ENCODE results near the gene OLFML2A.

The OLFML2A gene

GRCh38 chr9:124839612-124840299 is 62.8 kb downstream of the OLFML2A start:
- Histone ChIP-seq H3K36me3 (ENCODE audit: insufficient read depth, low read length) (no peaks in the 10 kb centered on the region), H3K4me1 (ENCODE audit: insufficient read depth, low read length, poor library complexity, severe bottlenecking) (no peaks in the 10 kb centered on the region), H3K9me3 (ENCODE audit: insufficient read depth, low read depth, low read length) (no peaks in the 10 kb centered on the region), H3K4me3 (ENCODE audit: low read length, poor library complexity, severe bottlenecking) (no peak overlapping the region), H3K9ac (ENCODE audit: low read depth, low read length, poor library complexity, severe bottlenecking) (no peak overlapping the region), H3K9me2 (replicated peaks; ENCODE audit: low read depth, low read length) (no peaks in the 10 kb centered on the region), H4K20me1 (ENCODE audit: insufficient read depth, low read length, poor library complexity, severe bottlenecking) (no peaks in the 10 kb centered on the region), H2AFZ (ENCODE audit: low read length) (no peak overlapping the region), H3K79me2 (ENCODE audit: insufficient read depth, low read length) (no peaks in the 10 kb centered on the region), H3K4me2 (ENCODE audit: low read depth, low read length, poor library complexity, severe bottlenecking) (no peak overlapping the region), H3K27me3 (ENCODE audit: insufficient read depth, low read length, poor library complexity, severe bottlenecking) (no peaks in the 10 kb centered on the region), H3F3A (ENCODE audit: low read depth) (no peaks in the 10 kb centered on the region)
- TF ChIP-seq CTCF (conservative IDR thresholded peaks at IDR 0.05; ENCODE audit: low read length) (peak; percentile 53), EZH2phosphoT487 (IDR thresholded peaks at IDR 0.05; ENCODE audit: borderline replicate concordance) (no peak)

GRCh38 chr9:124840300-124840833 is 63.4 kb downstream of the OLFML2A start:
- Histone ChIP-seq H3K9me3 (ENCODE audit: insufficient read depth, low read depth, low read length) (no peaks in the 10 kb centered on the region), H3K9me2 (replicated peaks; ENCODE audit: low read depth, low read length) (no peaks in the 10 kb centered on the region), H3K36me3 (ENCODE audit: insufficient read depth, low read length) (no peaks in the 10 kb centered on the region), H3K4me2 (ENCODE audit: low read depth, low read length, poor library complexity, severe bottlenecking) (no peak overlapping the region), H3F3A (ENCODE audit: low read depth) (no peaks in the 10 kb centered on the region), H3K4me1 (ENCODE audit: insufficient read depth, low read length, poor library complexity, severe bottlenecking) (no peaks in the 10 kb centered on the region), H3K79me2 (ENCODE audit: insufficient read depth, low read length) (no peaks in the 10 kb centered on the region), H3K27me3 (ENCODE audit: insufficient read depth, low read length, poor library complexity, severe bottlenecking) (no peaks in the 10 kb centered on the region), H4K20me1 (ENCODE audit: insufficient read depth, low read length, poor library complexity, severe bottlenecking) (no peaks in the 10 kb centered on the region), H3K4me3 (ENCODE audit: low read length, poor library complexity, severe bottlenecking) (no peak overlapping the region), H2AFZ (ENCODE audit: low read length) (no peak overlapping the region), H3K9ac (ENCODE audit: low read depth, low read length, poor library complexity, severe bottlenecking) (no peak overlapping the region)
- TF ChIP-seq CTCF (conservative IDR thresholded peaks at IDR 0.05; ENCODE audit: low read length) (peak; percentile 68), EZH2phosphoT487 (IDR thresholded peaks at IDR 0.05; ENCODE audit: borderline replicate concordance) (no peak)

- Histone ChIP-seq H3K4me3 (ENCODE audit: low read length, poor library complexity, severe bottlenecking) (no peak overlapping the region), H3K79me2 (ENCODE audit: insufficient read depth, low read length) (no peaks in the 10 kb centered on the region), H3K9me3 (ENCODE audit: insufficient read depth, low read depth, low read length) (no peaks in the 10 kb centered on the region), H3F3A (ENCODE audit: low read depth) (no peaks in the 10 kb centered on the region), H3K4me1 (ENCODE audit: insufficient read depth, low read length, poor library complexity, severe bottlenecking) (no peaks in the 10 kb centered on the region), H3K4me2 (ENCODE audit: low read depth, low read length, poor library complexity, severe bottlenecking) (no peak overlapping the region), H3K27me3 (ENCODE audit: insufficient read depth, low read length, poor library complexity, severe bottlenecking) (no peaks in the 10 kb centered on the region), H3K9me2 (replicated peaks; ENCODE audit: low read depth, low read length) (no peaks in the 10 kb centered on the region), H2AFZ (ENCODE audit: low read length) (no peak overlapping the region), H3K9ac (ENCODE audit: low read depth, low read length, poor library complexity, severe bottlenecking) (no peak overlapping the region), H3K36me3 (ENCODE audit: insufficient read depth, low read length) (no peaks in the 10 kb centered on the region), H4K20me1 (ENCODE audit: insufficient read depth, low read length, poor library complexity, severe bottlenecking) (no peaks in the 10 kb centered on the region)
- TF ChIP-seq CTCF (conservative IDR thresholded peaks at IDR 0.05; ENCODE audit: low read length) (no peak), EZH2phosphoT487 (IDR thresholded peaks at IDR 0.05; ENCODE audit: borderline replicate concordance) (no peak)
Observed at GRCh38 chr9:124841075-124841821, 64.3 kb downstream of the OLFML2A start.
